DND-41 (cell line): ENCODE results near the gene MYOM3.

Source experiments
- EZH2 ChIP-seq: IDR thresholded peaks from 3 replicates; pipeline ENCODE4 v1.6.1; 2012; ENCODE audit warnings: borderline replicate concordance, low read depth, mild to moderate bottlenecking, moderate library complexity, low read length, inconsistent platforms; ENCODE audit not compliant: severe bottlenecking
- TF ChIP-seq, protein P1 (sequence below): IDR thresholded peaks from 2 replicates; pipeline ENCODE4 v1.5.1; 2012; ENCODE audit warnings: borderline replicate concordance, low read length, moderate library complexity, mild to moderate bottlenecking; ENCODE audit not compliant: poor library complexity, severe bottlenecking; ENCODE audit errors: extremely low read depth

DNA sequence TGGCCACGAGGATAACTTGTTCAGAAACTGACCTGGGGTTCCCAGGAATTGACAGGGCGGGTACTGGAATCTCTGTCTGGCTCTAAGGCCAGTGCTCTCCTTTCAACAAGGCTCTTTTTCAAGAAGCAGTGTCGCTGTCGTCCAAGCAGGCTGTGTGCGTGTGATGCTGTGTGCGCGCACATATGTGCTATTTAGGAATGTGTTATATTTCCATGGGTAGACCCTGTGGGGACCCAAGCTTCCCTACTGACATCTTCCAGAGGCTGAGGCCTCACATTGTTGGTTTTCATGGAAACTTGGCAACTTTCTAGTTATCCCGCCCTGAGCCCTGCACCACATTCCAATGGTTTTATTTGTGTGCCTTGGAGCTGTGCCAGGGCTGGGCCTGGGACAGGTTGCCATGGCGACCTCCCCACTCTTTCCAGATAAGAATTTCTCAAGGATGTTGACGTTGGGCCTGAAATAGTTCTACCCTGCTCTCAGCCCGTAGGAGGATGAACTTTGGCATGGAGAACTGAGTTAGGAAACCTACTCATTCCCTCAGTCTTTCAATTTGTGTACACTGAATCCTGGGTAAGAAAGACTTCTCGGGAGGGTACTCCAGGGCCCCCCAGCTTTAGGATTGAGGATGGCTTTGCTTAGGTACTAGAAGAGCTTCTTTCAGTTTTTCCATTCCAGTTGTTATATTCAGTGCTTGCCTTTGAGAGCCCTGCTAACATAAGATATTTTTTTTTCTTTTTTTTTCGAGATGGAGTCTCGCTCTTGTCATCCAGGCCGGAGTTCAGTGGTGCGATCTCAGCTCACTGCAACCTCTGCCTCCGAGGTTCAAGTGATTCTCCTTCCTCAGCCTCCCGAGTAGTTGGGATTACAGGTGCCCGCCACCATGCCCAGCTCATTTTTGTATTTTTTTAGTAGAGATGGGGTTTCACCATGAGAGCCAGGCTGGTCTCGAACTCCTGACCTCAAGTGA lies 93.0 kb downstream of the MYOM3 start:
- TF ChIP-seq, protein P1, sequence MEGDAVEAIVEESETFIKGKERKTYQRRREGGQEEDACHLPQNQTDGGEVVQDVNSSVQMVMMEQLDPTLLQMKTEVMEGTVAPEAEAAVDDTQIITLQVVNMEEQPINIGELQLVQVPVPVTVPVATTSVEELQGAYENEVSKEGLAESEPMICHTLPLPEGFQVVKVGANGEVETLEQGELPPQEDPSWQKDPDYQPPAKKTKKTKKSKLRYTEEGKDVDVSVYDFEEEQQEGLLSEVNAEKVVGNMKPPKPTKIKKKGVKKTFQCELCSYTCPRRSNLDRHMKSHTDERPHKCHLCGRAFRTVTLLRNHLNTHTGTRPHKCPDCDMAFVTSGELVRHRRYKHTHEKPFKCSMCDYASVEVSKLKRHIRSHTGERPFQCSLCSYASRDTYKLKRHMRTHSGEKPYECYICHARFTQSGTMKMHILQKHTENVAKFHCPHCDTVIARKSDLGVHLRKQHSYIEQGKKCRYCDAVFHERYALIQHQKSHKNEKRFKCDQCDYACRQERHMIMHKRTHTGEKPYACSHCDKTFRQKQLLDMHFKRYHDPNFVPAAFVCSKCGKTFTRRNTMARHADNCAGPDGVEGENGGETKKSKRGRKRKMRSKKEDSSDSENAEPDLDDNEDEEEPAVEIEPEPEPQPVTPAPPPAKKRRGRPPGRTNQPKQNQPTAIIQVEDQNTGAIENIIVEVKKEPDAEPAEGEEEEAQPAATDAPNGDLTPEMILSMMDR: no peak
- TF ChIP-seq EZH2: no peak
